ENCODE data around the gene BBC3. TPM values are rescaled to one million over a fixed set of nuclear protein-coding genes. Genes with fewer than 3 reads are reported as not detected.
"Not testable (repeated sequence)": the region's sequence is repeated elsewhere in the genome, so short reads cannot be mapped to it uniquely, and the experiment has no call there.

The BBC3 gene
- total RNA-seq, 1 experiment from 2014 or later = 2.7 TPM

DNA sequence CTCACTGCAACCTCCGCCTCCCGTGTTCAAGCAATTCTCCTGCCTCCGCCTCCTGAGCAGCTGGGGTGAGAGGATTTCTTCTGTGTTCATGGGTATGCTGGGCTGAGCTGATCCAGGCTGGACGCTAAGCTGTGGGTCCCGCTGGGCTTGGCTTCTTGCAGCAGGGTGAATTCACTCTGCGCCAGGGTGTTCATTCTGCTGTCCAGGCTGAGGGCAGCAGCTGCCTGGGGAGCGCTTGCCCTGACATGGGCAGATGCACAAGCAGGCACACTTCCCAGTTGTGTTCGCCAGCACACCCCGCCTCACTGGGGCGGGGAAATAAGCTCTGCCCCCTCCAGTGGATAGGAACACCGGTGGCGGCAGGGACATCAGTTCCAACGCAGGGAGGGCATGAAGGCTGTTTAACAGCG lies 36.4 kb upstream of the BBC3 start:
- intact Hi-C loops (cut with micrococcal nuclease; ENCODE audit: unreplicated experiment) = no loop called here
- no peak for DNase-seq (ENCODE audit: low spot score)
- POLR2A ChIA-PET (ENCODE audit: low non-redundant PET) = no interaction called here
- TF ChIP-seq, protein P1, sequence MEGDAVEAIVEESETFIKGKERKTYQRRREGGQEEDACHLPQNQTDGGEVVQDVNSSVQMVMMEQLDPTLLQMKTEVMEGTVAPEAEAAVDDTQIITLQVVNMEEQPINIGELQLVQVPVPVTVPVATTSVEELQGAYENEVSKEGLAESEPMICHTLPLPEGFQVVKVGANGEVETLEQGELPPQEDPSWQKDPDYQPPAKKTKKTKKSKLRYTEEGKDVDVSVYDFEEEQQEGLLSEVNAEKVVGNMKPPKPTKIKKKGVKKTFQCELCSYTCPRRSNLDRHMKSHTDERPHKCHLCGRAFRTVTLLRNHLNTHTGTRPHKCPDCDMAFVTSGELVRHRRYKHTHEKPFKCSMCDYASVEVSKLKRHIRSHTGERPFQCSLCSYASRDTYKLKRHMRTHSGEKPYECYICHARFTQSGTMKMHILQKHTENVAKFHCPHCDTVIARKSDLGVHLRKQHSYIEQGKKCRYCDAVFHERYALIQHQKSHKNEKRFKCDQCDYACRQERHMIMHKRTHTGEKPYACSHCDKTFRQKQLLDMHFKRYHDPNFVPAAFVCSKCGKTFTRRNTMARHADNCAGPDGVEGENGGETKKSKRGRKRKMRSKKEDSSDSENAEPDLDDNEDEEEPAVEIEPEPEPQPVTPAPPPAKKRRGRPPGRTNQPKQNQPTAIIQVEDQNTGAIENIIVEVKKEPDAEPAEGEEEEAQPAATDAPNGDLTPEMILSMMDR (conservative IDR thresholded peaks at IDR 0.05; ENCODE audit: low read depth, low read length) = no peak
- no peak for TF ChIP-seq EZH2 (IDR thresholded peaks at IDR 0.05; ENCODE audit: borderline replicate concordance, low read depth, low read length, poor library complexity, severe bottlenecking)
- BruUV-seq (replicated peaks) = no TSS peak
- peaks cover 40% of the 10 kb centered on the region for H3K36me3 ChIP-seq (ENCODE audit: insufficient read depth, low read length, poor library complexity, severe bottlenecking)
- no peak overlapping the region for H3K4me3 ChIP-seq (ENCODE audit: low read depth, low read length, poor library complexity, severe bottlenecking)
- H3K27me3 ChIP-seq (replicated peaks; ENCODE audit: insufficient read depth, low read depth, low read length, poor library complexity) = no peaks in the 10 kb centered on the region
- peaks cover 1% of the 10 kb centered on the region for H3K4me1 ChIP-seq (ENCODE audit: insufficient read depth, low read length, poor library complexity, severe bottlenecking)
- CTCF ChIA-PET = no interaction called here
- H3K27ac ChIP-seq (ENCODE audit: low read depth, low read length, poor library complexity, severe bottlenecking) = no peak overlapping the region
- H3K9me3 ChIP-seq (ENCODE audit: low read depth, low read length, poor library complexity, severe bottlenecking) = no peaks in the 10 kb centered on the region

DNA sequence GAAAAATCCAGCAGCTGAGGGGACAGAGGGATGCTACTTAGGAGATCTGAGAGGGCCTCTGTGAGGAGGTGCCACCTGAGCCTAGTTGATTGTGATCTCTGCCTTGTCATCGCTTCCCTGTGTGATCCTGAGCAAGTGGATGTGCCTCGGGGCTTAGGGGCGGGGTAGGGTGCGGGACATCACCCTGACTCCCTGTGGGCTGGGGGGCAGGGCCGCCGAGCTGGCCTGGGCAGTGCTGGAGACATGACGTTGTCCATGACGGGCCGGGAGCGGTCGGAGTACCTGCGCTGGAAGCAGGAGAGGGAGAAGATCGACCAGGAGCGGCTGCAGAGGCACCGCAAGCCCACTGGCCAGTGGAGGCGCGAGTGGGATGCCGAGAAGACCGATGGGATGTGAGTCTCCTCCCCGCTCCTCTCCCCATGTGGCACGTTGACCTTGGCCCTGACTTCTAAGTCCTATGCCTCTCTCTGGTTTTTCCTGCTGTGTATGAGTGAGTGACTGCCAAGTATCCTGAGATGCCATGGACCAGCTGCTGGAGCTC lies 35.5 kb upstream of the BBC3 start:
- Histone ChIP-seq H3K4me1 (ENCODE audit: insufficient read depth, low read length, poor library complexity, severe bottlenecking) (no peaks in the 10 kb centered on the region), H3K4me3 (ENCODE audit: low read depth, low read length, poor library complexity, severe bottlenecking) (no peak overlapping the region), H3K27me3 (replicated peaks; ENCODE audit: insufficient read depth, low read depth, low read length, poor library complexity) (no peaks in the 10 kb centered on the region), H3K9me3 (ENCODE audit: low read depth, low read length, poor library complexity, severe bottlenecking) (no peaks in the 10 kb centered on the region), H3K27ac (ENCODE audit: low read depth, low read length, poor library complexity, severe bottlenecking) (no peak overlapping the region), H3K36me3 (ENCODE audit: insufficient read depth, low read length, poor library complexity, severe bottlenecking) (peaks cover 37% of the 10 kb centered on the region)
- no TSS peak for BruUV-seq (replicated peaks)
- no peak for TF ChIP-seq EZH2 (IDR thresholded peaks at IDR 0.05; ENCODE audit: borderline replicate concordance, low read depth, low read length, poor library complexity, severe bottlenecking)
- TF ChIP-seq, protein P1 (conservative IDR thresholded peaks at IDR 0.05; ENCODE audit: low read depth, low read length) = no peak
- intact Hi-C loops (cut with micrococcal nuclease; ENCODE audit: unreplicated experiment) = no loop called here
- CTCF ChIA-PET = no interaction called here
- DNase-seq (ENCODE audit: low spot score) = no peak
- POLR2A ChIA-PET (ENCODE audit: low non-redundant PET) = no interaction called here

DNA sequence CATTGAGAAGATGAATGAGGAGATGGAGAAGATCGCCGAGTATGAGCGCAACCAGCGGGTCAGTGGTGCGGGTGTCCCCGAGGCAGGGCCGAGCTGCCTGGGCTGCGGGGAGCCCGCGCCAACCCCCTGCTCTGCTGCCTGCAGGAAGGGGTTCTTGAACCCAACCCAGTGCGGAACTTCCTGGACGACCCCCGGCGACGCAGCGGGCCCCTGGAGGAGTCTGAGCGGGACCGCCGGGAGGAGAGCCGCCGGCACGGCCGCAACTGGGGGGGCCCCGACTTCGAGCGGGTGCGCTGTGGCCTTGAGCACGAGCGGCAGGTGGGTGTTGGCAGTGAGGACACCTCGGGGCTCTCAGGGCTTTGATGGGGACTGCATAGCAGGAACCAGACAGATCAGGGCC lies 33.6 kb upstream of the BBC3 start:
- no peak overlapping the region for H3K4me3 ChIP-seq (ENCODE audit: low read depth, low read length, poor library complexity, severe bottlenecking)
- H3K36me3 ChIP-seq (ENCODE audit: insufficient read depth, low read length, poor library complexity, severe bottlenecking) = peaks cover 41% of the 10 kb centered on the region
- H3K27ac ChIP-seq (ENCODE audit: low read depth, low read length, poor library complexity, severe bottlenecking) = no peak overlapping the region
- no peaks in the 10 kb centered on the region for H3K4me1 ChIP-seq (ENCODE audit: insufficient read depth, low read length, poor library complexity, severe bottlenecking)
- DNase-seq (ENCODE audit: low spot score) = no peak
- H3K27me3 ChIP-seq (replicated peaks; ENCODE audit: insufficient read depth, low read depth, low read length, poor library complexity) = no peaks in the 10 kb centered on the region
- POLR2A ChIA-PET (ENCODE audit: low non-redundant PET) = no interaction called here
- no TSS peak for BruUV-seq (replicated peaks)
- intact Hi-C loops (cut with micrococcal nuclease; ENCODE audit: unreplicated experiment) = no loop called here
- CTCF ChIA-PET = no interaction called here
- TF ChIP-seq, protein P1 (conservative IDR thresholded peaks at IDR 0.05; ENCODE audit: low read depth, low read length) = no peak
- no peak for TF ChIP-seq EZH2 (IDR thresholded peaks at IDR 0.05; ENCODE audit: borderline replicate concordance, low read depth, low read length, poor library complexity, severe bottlenecking)
- H3K9me3 ChIP-seq (ENCODE audit: low read depth, low read length, poor library complexity, severe bottlenecking) = no peaks in the 10 kb centered on the region

DNA sequence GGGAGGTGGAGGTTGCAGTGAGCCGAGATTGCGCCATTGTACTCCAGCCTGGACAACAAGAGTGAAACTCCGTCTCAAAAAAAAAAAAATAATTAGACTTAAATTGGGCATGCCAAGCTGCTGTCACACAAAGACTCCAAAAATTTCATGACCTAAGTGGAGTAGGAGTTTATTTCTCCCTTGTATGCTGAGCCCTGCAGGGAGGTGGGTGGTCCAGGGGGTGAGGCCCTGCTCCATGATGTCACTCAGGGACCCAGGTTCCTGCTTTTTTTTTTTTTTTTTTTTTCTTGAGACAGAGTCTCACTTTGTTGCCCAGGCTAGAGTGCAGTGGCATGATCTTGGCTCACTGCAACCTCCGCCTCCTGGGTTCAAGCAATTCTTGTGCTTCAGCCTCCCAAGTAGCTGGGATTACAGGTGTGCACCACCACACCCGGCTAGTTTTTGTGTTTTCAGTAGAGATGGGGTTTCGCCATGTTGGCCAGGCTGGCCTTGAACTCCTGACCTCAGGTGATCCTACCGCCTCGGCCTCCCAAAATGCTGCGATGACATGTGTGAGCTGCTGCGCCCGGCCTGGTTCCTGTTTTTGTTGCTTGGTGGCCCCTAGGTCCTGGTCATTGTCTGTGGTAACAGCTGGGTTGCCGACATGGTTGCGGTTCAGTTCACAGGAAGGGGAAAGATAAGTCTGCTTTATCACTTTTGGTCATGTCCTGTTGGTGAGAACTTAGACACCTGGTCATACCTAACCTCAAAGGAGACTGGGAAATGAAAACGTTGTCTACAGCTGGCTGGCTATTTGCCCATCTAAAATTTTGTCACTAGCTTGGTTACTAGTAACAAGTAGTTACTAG lies 31.2 kb upstream of the BBC3 start:
- H3K4me3 ChIP-seq (ENCODE audit: low read depth, low read length, poor library complexity, severe bottlenecking); BruUV-seq (replicated peaks); DNase-seq (ENCODE audit: low spot score); CTCF ChIA-PET; POLR2A ChIA-PET (ENCODE audit: low non-redundant PET); H3K27me3 ChIP-seq (replicated peaks; ENCODE audit: insufficient read depth, low read depth, low read length, poor library complexity); H3K27ac ChIP-seq (ENCODE audit: low read depth, low read length, poor library complexity, severe bottlenecking); H3K9me3 ChIP-seq (ENCODE audit: low read depth, low read length, poor library complexity, severe bottlenecking); H3K4me1 ChIP-seq (ENCODE audit: insufficient read depth, low read length, poor library complexity, severe bottlenecking); intact Hi-C loops (cut with micrococcal nuclease; ENCODE audit: unreplicated experiment): not testable (repeated sequence)
- peaks cover 53% of the 10 kb centered on the region for H3K36me3 ChIP-seq (ENCODE audit: insufficient read depth, low read length, poor library complexity, severe bottlenecking)
